Lower leg skin (tissue), 3 donors: ENCODE measurements around the gene OGDHL.

Experiments
- CTCF ChIP-seq, 3 donors: fragments of 450-650 bp; IDR thresholded peaks; one replicate each; pipeline ENCODE4 v1.5.1; 2016; ENCODE audit warnings: antibody characterized with exemption in 3 of 3, mild to moderate bottlenecking in 3 of 3, moderate library complexity in 2 of 3
- POLR2A ChIP-seq, 2 donors: fragments of 450-650 bp; IDR thresholded peaks; one replicate each; pipeline ENCODE4 v1.6.1; 2016 to 2017; ENCODE audit warnings: antibody characterized with exemption in 2 of 2, mild to moderate bottlenecking in 1 of 2, moderate library complexity in 1 of 2

- TF ChIP-seq CTCF (IDR thresholded peaks at IDR 0.05) (no peak), POLR2A (IDR thresholded peaks at IDR 0.05) (no peak)
Measured at GRCh38 chr10:49700211-49700610, 61.9 kb downstream of the OGDHL start.
